IMR-90 (cell line): Measurements from ENCODE around the gene C6orf141. TPM values are rescaled to one million over a fixed set of nuclear protein-coding genes. Genes with fewer than 3 reads are reported as not detected.

Source experiments
- ATAC-seq: fragments of 200-7000 bp; cut with Tn5 transposase; 2 replicates; pipeline ENCODE4 v1.9.1; 2020; ENCODE audit warnings: low read depth, mild to moderate bottlenecking, moderate library complexity
- BruUV-seq: library from RNA; stranded (reverse); fragments of 400-500 nt; replicated peaks from 2 replicates; lab custom pipeline; 2021; lab: Mats Ljungman, UMichigan
- CTCF ChIA-PET: fragments of 300-600 bp; formaldehyde crosslinking; extraction: SDS; loops from one replicate; lab custom pipeline; 2021; ENCODE audit warnings: antibody characterized with exemption; lab: Yijun Ruan, JAX
- POLR2A ChIA-PET: fragments of 300-600 bp; sonication (Branson Sonifier 250); formaldehyde crosslinking; loops from one replicate; lab custom pipeline; 2022; ENCODE audit warnings: antibody characterized with exemption; ENCODE audit not compliant: unreplicated experiment; lab: Charles Lee
- DNase-seq: peaks from one replicate; pipeline ENCODE4 v3.0.0; 2013
- H2AFZ ChIP-seq: replicated peaks from 2 replicates; pipeline ENCODE3; 2013; ENCODE audit warnings: low read length, mild to moderate bottlenecking; ENCODE audit not compliant: poor library complexity
- H2AK5ac ChIP-seq: 2 replicates; pipeline ENCODE4 v1.6.1; 2013; ENCODE audit warnings: low read depth, low read length, inconsistent platforms
- H2AK9ac ChIP-seq: replicated peaks from 2 replicates; pipeline ENCODE3; 2013; ENCODE audit warnings: mild to moderate bottlenecking, low read depth, low read length, moderate library complexity; ENCODE audit not compliant: poor library complexity
- H2BK120ac ChIP-seq: 2 replicates; pipeline ENCODE4 v1.6.1; 2013; ENCODE audit warnings: low read depth, low read length, inconsistent platforms
- H2BK15ac ChIP-seq: 3 replicates; pipeline ENCODE4 v1.6.1; 2013; ENCODE audit warnings: low read depth, low read length, inconsistent platforms
- H2BK20ac ChIP-seq: 2 replicates; pipeline ENCODE4 v1.6.1; 2013; ENCODE audit warnings: low read depth, mild to moderate bottlenecking, inconsistent platforms, low read length, moderate library complexity
- H2BK5ac ChIP-seq: 2 replicates; pipeline ENCODE4 v1.6.1; 2013; ENCODE audit warnings: mild to moderate bottlenecking, low read depth, low read length, inconsistent platforms; ENCODE audit not compliant: poor library complexity, severe bottlenecking
- H3K14ac ChIP-seq: replicated peaks from 2 replicates; pipeline ENCODE4 v1.6.1; 2013; ENCODE audit warnings: low read depth, low read length, inconsistent platforms
- H3K18ac ChIP-seq: 2 replicates; pipeline ENCODE4 v1.6.1; 2013; ENCODE audit warnings: low read depth, low read length, control low read depth
- H3K23ac ChIP-seq: 2 replicates; pipeline ENCODE4 v1.6.1; 2013; ENCODE audit warnings: low read depth, low read length, inconsistent platforms
- H3K27ac ChIP-seq: 2 replicates; pipeline ENCODE4 v1.5.1; 2013; ENCODE audit warnings: mild to moderate bottlenecking, control low read depth, low read length; ENCODE audit not compliant: insufficient read depth
- H3K27me3 ChIP-seq: 2 replicates; pipeline ENCODE4 v1.6.1; 2013; ENCODE audit warnings: low read length; ENCODE audit not compliant: control insufficient read depth, insufficient read depth
- H3K36me3 ChIP-seq: 2 replicates; pipeline ENCODE4 v1.6.1; 2013; ENCODE audit warnings: low read length, mixed read lengths; ENCODE audit not compliant: control insufficient read depth, insufficient read depth
- H3K4ac ChIP-seq: 2 replicates; pipeline ENCODE4 v1.6.1; 2013; ENCODE audit warnings: low read depth, low read length, inconsistent platforms
- H3K4me1 ChIP-seq: 2 replicates; pipeline ENCODE4 v1.6.1; 2013; ENCODE audit warnings: low read length, mixed read lengths; ENCODE audit not compliant: control insufficient read depth, insufficient read depth
- H3K4me2 ChIP-seq: 2 replicates; pipeline ENCODE4 v1.6.1; 2013; ENCODE audit warnings: low read depth, mild to moderate bottlenecking, control low read depth, low read length, moderate library complexity
- H3K4me3 ChIP-seq: 2 replicates; pipeline ENCODE4 v1.5.1; 2013; ENCODE audit warnings: low read depth, mild to moderate bottlenecking, control low read depth, low read length, moderate library complexity; ENCODE audit not compliant: insufficient read depth
- H3K56ac ChIP-seq: 2 replicates; pipeline ENCODE4 v1.6.1; 2013; ENCODE audit warnings: low read length, inconsistent platforms; ENCODE audit not compliant: insufficient read depth; ENCODE audit errors: extremely low read depth
- H3K79me1 ChIP-seq, 2 experiments: 2 replicates each; pipeline ENCODE4 v1.6.1; 2013; ENCODE audit warnings: low read length in 2 of 2, inconsistent platforms in 1 of 2, low read depth in 1 of 2
- H3K9ac ChIP-seq: 2 replicates; pipeline ENCODE4 v1.6.1; 2013; ENCODE audit warnings: low read depth, low read length, control low read depth
- H3K9me1 ChIP-seq: 2 replicates; pipeline ENCODE4 v1.6.1; 2013; ENCODE audit warnings: low read length, inconsistent platforms; ENCODE audit not compliant: insufficient read depth
- H3K9me3 ChIP-seq: 2 replicates; pipeline ENCODE4 v1.6.1; 2013; ENCODE audit warnings: low read length; ENCODE audit not compliant: control insufficient read depth, insufficient read depth
- H4K20me1 ChIP-seq: 2 replicates; pipeline ENCODE4 v1.6.1; 2013; ENCODE audit warnings: low read length, inconsistent platforms; ENCODE audit not compliant: insufficient read depth
- H4K5ac ChIP-seq: 2 replicates; pipeline ENCODE4 v1.6.1; 2013; ENCODE audit warnings: mild to moderate bottlenecking, low read depth, low read length, control low read depth
- H4K8ac ChIP-seq, 2 experiments: 2 replicates each; pipeline ENCODE4 v1.6.1; 2013; ENCODE audit warnings: low read depth in 2 of 2, low read length in 2 of 2, control low read depth in 1 of 2, inconsistent platforms in 1 of 2
- H4K91ac ChIP-seq: 2 replicates; pipeline ENCODE4 v1.6.1; 2013; ENCODE audit warnings: low read depth, low read length, inconsistent platforms; ENCODE audit not compliant: insufficient read depth
- BHLHE40 ChIP-seq: fragments of 150-350 bp; IDR thresholded peaks from 2 replicates; pipeline ENCODE4 v1.6.1; 2016; ENCODE audit warnings: mild to moderate bottlenecking, low read depth, low read length
- MAFK ChIP-seq: IDR thresholded peaks from 2 replicates; pipeline ENCODE4 v1.6.1; 2012; ENCODE audit warnings: low read depth, low read length, improper control_type of control experiment
- SMC3 ChIP-seq: fragments of 150-350 bp; IDR thresholded peaks from 2 replicates; pipeline ENCODE4 v1.6.1; 2016; ENCODE audit warnings: low read depth, mild to moderate bottlenecking, antibody characterized with exemption, low read length, moderate library complexity
- WGBS, 2 experiments: methylation state at CpG; one replicate each; pipeline versions ENCODE4 v1.1.5 to v1.1.7; 2013; ENCODE audit warnings: missing lambda C conversion rate in 2 of 2; ENCODE audit not compliant: insufficient read length in 1 of 2; ENCODE audit errors: extremely low coverage in 2 of 2; 5-methylcytosine and 5-hydroxymethylcytosine counted together
- dilution Hi-C: fragments of 300-500 bp; cut with HindIII; formaldehyde crosslinking; loops from one replicate; pipeline ENCODE4 v1.14.3; 2018; ENCODE audit warnings: low sequenced_read_pairs; ENCODE audit not compliant: unreplicated experiment
- in situ Hi-C: fragments of 300-500 bp; cut with MboI; formaldehyde crosslinking; loops from 3 replicates; pipeline ENCODE4 v1.14.3; 2019; ENCODE audit warnings: low sequenced_read_pairs, inconsistent platforms, mixed read lengths
- intact Hi-C: fragments of 100-400 bp; cut with micrococcal nuclease; formaldehyde crosslinking; loops from 2 replicates; pipeline ENCODE4 v1.10.0; 2022
- polyA plus RNA-seq, 3 experiments: library from polyadenylated mRNA; depleted of rRNA; stranded (reverse); fragments of >200 nt; gene quantifications; 2 replicates each; pipeline ENCODE4 v1.2.3, GENCODE V29; 2012; ENCODE audit warnings: low replicate concordance in 1 of 3
- total RNA-seq: library from RNA; depleted of rRNA; stranded (reverse); fragments of >200 nt; gene quantifications from 2 replicates; pipeline ENCODE4 v1.2.3, GENCODE V29; 2012
- TF ChIP-seq, protein P1 (sequence below): conservative IDR thresholded peaks from 2 replicates; pipeline ENCODE4 v1.5.1; 2012; ENCODE audit warnings: mild to moderate bottlenecking, low read depth, low read length, improper control_type of control experiment

The C6orf141 gene
- total and polyA plus RNA-seq, 2 of the 4 experiments (the other 2 are of a cell fraction): not detected

DNA sequence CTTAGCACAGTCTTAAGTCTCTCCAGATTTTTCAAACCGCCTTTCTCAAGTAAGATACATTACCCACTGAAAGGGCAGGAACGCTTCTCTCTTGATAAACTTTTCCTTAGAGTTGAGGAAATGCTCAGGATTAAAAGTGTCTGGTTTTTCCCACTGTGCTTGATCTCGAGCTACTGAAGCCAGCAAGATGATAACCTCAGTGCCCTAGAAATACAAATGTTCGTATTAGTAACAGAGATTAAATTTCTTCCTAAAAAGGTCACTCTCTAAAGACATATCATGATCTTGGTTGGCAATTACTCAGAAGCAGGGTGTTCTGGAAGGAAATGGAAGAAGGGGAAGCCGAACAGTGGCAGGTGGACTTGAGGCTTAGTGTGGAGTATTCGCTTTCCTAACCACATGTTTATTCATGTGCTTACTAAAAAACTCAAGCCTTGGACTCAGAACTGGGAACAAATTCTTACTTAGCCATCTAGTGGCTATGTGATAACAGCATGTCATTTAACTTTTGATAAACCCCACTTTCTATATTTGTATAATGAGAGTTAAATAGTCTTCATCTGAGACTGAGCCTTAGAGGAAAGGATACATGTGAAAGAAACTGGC lies 20.1 kb downstream of the C6orf141 start:
- Histone ChIP-seq H2BK20ac (no peak overlapping the region), H3K9ac (no peak overlapping the region), H4K20me1 (no peaks in the 10 kb centered on the region), H2AFZ (no peak overlapping the region), H2BK120ac (no peak overlapping the region), H2AK5ac (no peak overlapping the region), H3K36me3 (no peaks in the 10 kb centered on the region), H3K4me3 (no peak overlapping the region), H3K9me1 (no peaks in the 10 kb centered on the region), H2BK15ac (no peak overlapping the region), H3K4me2 (no peak overlapping the region), H3K4ac (no peak overlapping the region), H3K27ac (no peak overlapping the region), H3K14ac (no peak overlapping the region), H4K91ac (no peak overlapping the region), H3K79me1 (no peaks in the 10 kb centered on the region), H3K27me3 (no peaks in the 10 kb centered on the region), H3K18ac (no peak overlapping the region), H4K5ac (no peak overlapping the region), H3K9me3 (no peaks in the 10 kb centered on the region), H2BK5ac (no peak overlapping the region), H3K56ac (no peak overlapping the region), H3K23ac (no peak overlapping the region), H3K4me1 (no peaks in the 10 kb centered on the region), H2AK9ac (no peak overlapping the region), H4K8ac (no peak overlapping the region)
- ATAC-seq: no peak; the same call in 1 of the 2 replicates
- dilution Hi-C loops (no loop called here), intact Hi-C loops (no loop called here), in situ Hi-C loops (no loop called here)
- POLR2A ChIA-PET: no interaction called here
- CTCF ChIA-PET: no interaction called here
- no TSS peak for BruUV-seq
- no CpG with 5 or more reads among the region's 6 CpGs for WGBS, 2 experiments
- DNase-seq: peak; percentile 1
- TF ChIP-seq, protein P1, sequence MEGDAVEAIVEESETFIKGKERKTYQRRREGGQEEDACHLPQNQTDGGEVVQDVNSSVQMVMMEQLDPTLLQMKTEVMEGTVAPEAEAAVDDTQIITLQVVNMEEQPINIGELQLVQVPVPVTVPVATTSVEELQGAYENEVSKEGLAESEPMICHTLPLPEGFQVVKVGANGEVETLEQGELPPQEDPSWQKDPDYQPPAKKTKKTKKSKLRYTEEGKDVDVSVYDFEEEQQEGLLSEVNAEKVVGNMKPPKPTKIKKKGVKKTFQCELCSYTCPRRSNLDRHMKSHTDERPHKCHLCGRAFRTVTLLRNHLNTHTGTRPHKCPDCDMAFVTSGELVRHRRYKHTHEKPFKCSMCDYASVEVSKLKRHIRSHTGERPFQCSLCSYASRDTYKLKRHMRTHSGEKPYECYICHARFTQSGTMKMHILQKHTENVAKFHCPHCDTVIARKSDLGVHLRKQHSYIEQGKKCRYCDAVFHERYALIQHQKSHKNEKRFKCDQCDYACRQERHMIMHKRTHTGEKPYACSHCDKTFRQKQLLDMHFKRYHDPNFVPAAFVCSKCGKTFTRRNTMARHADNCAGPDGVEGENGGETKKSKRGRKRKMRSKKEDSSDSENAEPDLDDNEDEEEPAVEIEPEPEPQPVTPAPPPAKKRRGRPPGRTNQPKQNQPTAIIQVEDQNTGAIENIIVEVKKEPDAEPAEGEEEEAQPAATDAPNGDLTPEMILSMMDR: 0 out of 2 replicates have a peak, but pooled peaks have one; percentile 2
- TF ChIP-seq SMC3 (no peak), MAFK (no peak), BHLHE40 (no peak)
